ENCODE results near the gene GALNTL6.

GALNTL6 gene

GRCh38 chr4:173005912-173006633 is 1192.9 kb downstream of the GALNTL6 start:
- FAIRE-seq, result no peak
- no peak for TF ChIP-seq CTCF (IDR thresholded peaks at IDR 0.05; ENCODE audit: insufficient read depth, missing control alignments)
- DNase-seq (ENCODE audit: insufficient read length, low spot score), result no peak

GRCh38 chr4:173008436-173008835 is 1195.2 kb downstream of the GALNTL6 start:
- TF ChIP-seq CTCF (IDR thresholded peaks at IDR 0.05; ENCODE audit: insufficient read depth, missing control alignments), result no peak
- DNase-seq (ENCODE audit: insufficient read length, low spot score) (no peak), FAIRE-seq (no peak)

- DNase-seq (ENCODE audit: insufficient read length, low spot score) (no peak), FAIRE-seq (no peak)
- TF ChIP-seq CTCF (IDR thresholded peaks at IDR 0.05; ENCODE audit: insufficient read depth, missing control alignments), result no peak
These were observed 1196.1 kb downstream of the GALNTL6 start for GRCh38 chr4:173009129-173009823.

GRCh38 chr4:173012608-173013007 is 1199.4 kb downstream of the GALNTL6 start:
- no peak for FAIRE-seq

GRCh38 chr4:173013232-173013930 is 1200.2 kb downstream of the GALNTL6 start:
- no peak for FAIRE-seq
- no peak for DNase-seq (ENCODE audit: insufficient read length, low spot score)
- peak; percentile 61 for TF ChIP-seq CTCF (IDR thresholded peaks at IDR 0.05; ENCODE audit: insufficient read depth, missing control alignments)

More at GRCh38 chr4:173012608-173013007, 1199.4 kb downstream of the GALNTL6 start:
- TF ChIP-seq CTCF (IDR thresholded peaks at IDR 0.05; ENCODE audit: insufficient read depth, missing control alignments), result no peak
- no peak for DNase-seq (ENCODE audit: insufficient read length, low spot score)

- TF ChIP-seq CTCF (IDR thresholded peaks at IDR 0.05; ENCODE audit: insufficient read depth, missing control alignments), result no peak
These were observed 1200.9 kb downstream of the GALNTL6 start for GRCh38 chr4:173014113-173014558.

More at GRCh38 chr4:173014113-173014558, 1200.9 kb downstream of the GALNTL6 start:
- FAIRE-seq, result no peak
- no peak for DNase-seq (ENCODE audit: insufficient read length, low spot score)

Data from D721Med (cell line).